ENCODE measurements around the gene GHRH. TPM values are rescaled to one million over a fixed set of nuclear protein-coding genes. Genes with fewer than 3 reads are reported as not detected.

The GHRH gene
- total RNA-seq, 1 donor from 2014 or later = not detected

DNA sequence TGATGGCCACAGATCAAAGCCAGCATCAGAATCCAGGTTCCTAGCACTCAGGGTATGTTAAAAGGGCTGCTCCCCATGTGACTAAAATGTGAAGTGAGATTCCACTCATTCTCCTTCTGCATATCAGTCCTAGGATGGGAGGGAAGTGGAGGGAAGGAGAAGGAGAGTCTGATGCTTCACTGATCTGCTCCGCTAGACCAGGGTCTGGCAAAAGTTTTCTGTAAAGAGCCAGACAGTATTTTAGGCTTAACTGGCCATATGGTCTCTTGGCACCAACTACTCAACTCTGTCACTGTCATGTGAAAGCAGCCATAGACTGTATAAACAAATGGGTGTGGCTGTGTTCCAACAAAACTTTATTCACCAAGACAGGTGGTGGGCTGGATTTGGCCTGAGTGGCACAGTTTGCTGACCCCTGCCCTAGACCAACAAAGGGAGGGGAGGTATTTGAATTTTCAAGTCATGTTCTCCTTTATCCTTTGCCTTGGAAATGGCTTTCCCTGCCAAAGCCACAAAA lies 22.6 kb downstream of the GHRH start:
- FAIRE-seq (no peak), DNase-seq (ENCODE audit: low read depth) (no peak)
- Histone ChIP-seq H3K27me3 (ENCODE audit: control insufficient read depth, insufficient read depth, low read length) (no peaks in the 10 kb centered on the region), H3K4me3 (ENCODE audit: low read depth, low read length) (no peak overlapping the region), H3K36me3 (ENCODE audit: control insufficient read depth, insufficient read depth, low read length) (peaks cover 39% of the 10 kb centered on the region)
- TF ChIP-seq, protein P1, sequence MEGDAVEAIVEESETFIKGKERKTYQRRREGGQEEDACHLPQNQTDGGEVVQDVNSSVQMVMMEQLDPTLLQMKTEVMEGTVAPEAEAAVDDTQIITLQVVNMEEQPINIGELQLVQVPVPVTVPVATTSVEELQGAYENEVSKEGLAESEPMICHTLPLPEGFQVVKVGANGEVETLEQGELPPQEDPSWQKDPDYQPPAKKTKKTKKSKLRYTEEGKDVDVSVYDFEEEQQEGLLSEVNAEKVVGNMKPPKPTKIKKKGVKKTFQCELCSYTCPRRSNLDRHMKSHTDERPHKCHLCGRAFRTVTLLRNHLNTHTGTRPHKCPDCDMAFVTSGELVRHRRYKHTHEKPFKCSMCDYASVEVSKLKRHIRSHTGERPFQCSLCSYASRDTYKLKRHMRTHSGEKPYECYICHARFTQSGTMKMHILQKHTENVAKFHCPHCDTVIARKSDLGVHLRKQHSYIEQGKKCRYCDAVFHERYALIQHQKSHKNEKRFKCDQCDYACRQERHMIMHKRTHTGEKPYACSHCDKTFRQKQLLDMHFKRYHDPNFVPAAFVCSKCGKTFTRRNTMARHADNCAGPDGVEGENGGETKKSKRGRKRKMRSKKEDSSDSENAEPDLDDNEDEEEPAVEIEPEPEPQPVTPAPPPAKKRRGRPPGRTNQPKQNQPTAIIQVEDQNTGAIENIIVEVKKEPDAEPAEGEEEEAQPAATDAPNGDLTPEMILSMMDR (IDR thresholded peaks at IDR 0.05; ENCODE audit: insufficient read depth, low read length, severe bottlenecking) = no peak

DNA sequence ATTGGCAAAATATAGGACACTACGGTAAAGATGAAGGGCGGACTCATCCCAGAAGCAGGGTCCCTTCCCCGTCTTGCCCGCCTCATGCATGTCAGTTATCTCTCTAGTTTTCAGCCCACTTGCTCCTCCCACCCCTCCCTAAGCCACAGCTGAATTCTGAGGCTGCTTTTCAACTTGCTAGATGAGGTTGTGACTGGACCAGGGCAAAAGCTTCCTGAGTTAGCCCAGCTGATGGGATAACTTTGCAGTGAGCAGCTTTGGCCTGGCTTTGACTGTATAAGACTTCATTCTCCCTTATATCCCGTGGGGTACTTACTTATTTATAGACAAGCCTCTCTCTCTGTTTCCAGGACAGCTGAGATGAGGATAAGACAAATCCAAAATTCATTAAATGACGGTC lies 23.2 kb downstream of the GHRH start:
- no peak for DNase-seq (ENCODE audit: low read depth)
- TF ChIP-seq, protein P1 (IDR thresholded peaks at IDR 0.05; ENCODE audit: insufficient read depth, low read length, severe bottlenecking) = no peak
- Histone ChIP-seq H3K36me3 (ENCODE audit: control insufficient read depth, insufficient read depth, low read length) (peaks cover 41% of the 10 kb centered on the region), H3K27me3 (ENCODE audit: control insufficient read depth, insufficient read depth, low read length) (no peaks in the 10 kb centered on the region), H3K4me3 (ENCODE audit: low read depth, low read length) (no peak overlapping the region)
- FAIRE-seq = no peak

DNA sequence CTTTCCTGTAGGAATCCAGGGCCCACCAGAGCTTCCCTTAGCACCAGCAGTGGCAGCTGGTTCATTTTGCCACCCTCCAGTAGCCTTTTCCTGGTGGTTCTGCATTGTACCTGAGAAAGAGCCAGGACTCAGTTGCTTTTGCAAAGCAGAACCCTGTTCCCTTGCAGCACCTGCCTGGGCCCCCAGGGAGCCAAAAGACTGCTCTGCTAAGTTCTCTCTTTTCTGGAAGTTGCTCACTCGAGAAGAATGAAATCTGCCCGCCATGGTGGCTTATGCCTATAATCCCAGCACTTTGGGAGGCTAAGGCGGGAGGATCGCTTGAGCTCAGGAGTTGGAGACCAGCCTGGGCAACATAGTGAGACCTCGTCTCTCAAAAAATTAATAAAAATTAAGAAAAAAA lies 24.0 kb downstream of the GHRH start:
- FAIRE-seq (no peak), DNase-seq (ENCODE audit: low read depth) (no peak)
- H3K36me3 ChIP-seq (ENCODE audit: control insufficient read depth, insufficient read depth, low read length) = peaks cover 40% of the 10 kb centered on the region
- TF ChIP-seq, protein P1 (IDR thresholded peaks at IDR 0.05; ENCODE audit: insufficient read depth, low read length, severe bottlenecking) = no peak
- no peaks in the 10 kb centered on the region for H3K27me3 ChIP-seq (ENCODE audit: control insufficient read depth, insufficient read depth, low read length)
- H3K4me3 ChIP-seq (ENCODE audit: low read depth, low read length) = no peak overlapping the region

DNA sequence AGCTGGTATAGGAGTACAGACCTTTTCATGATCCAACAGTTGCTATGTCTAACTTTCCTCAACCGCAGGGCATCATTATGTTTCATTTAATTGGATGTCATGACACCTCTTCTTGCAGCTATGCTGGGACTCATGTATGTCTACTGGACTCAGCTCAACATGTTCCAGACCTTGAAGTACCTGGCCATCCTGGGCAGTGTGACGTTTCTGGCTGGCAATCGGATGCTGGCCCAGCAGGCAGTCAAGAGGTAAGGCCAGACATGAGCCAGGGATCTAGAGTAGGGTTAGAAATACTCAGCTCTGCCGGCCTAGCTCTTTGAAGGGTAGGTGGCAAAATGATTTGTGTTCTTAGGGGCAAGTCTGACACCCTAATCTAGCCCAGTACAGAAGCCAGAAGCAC lies 25.2 kb downstream of the GHRH start:
- Histone ChIP-seq H3K36me3 (ENCODE audit: control insufficient read depth, insufficient read depth, low read length) (peaks cover 44% of the 10 kb centered on the region), H3K27me3 (ENCODE audit: control insufficient read depth, insufficient read depth, low read length) (no peaks in the 10 kb centered on the region), H3K4me3 (ENCODE audit: low read depth, low read length) (no peak overlapping the region)
- TF ChIP-seq, protein P1 (IDR thresholded peaks at IDR 0.05; ENCODE audit: insufficient read depth, low read length, severe bottlenecking) = no peak
- FAIRE-seq (no peak), DNase-seq (ENCODE audit: low read depth) (no peak)

DNA sequence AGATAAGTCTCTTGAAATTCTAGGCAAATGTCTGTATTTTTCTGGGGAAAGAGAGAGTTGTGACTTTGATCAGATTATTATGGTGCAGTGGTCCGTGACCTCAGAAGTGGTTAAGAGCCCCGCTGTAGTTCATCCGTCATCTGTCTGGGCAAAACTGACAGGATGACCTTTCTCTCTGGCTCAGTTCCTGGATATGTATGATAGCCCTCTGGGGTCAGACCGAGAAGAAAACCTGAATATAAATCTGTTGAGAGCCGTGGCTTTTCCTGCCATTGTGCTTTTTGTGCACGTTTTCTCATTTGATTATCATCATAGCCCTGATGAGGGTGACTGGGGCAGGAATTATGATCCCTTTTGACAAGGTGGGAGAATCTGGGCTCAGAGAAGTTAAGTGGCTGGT lies 26.5 kb downstream of the GHRH start:
- TF ChIP-seq, protein P1 (IDR thresholded peaks at IDR 0.05; ENCODE audit: insufficient read depth, low read length, severe bottlenecking) = no peak
- peaks cover 47% of the 10 kb centered on the region for H3K36me3 ChIP-seq (ENCODE audit: control insufficient read depth, insufficient read depth, low read length)
- H3K4me3 ChIP-seq (ENCODE audit: low read depth, low read length) = no peak overlapping the region
- no peaks in the 10 kb centered on the region for H3K27me3 ChIP-seq (ENCODE audit: control insufficient read depth, insufficient read depth, low read length)
- FAIRE-seq = no peak
- no peak for DNase-seq (ENCODE audit: low read depth)

DNA sequence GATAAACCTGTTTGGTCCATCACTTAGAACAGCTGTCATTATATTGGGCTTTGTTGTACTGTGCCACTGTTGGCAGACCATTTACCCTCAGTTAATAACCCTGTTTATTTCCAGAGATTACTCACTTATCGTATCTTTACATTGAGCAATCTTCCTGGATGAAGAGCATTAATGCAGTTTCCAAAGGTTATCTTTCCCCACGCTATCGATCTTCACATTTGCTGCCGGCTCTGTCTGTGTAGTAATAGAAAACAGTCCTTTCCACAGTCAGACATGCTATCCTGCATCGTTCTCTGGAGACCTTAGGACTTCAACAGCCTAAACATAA lies 27.4 kb downstream of the GHRH start:
- no peak for FAIRE-seq
- DNase-seq (ENCODE audit: low read depth) = no peak
- Histone ChIP-seq H3K4me3 (ENCODE audit: low read depth, low read length) (no peak overlapping the region), H3K36me3 (ENCODE audit: control insufficient read depth, insufficient read depth, low read length) (peaks cover 49% of the 10 kb centered on the region), H3K27me3 (ENCODE audit: control insufficient read depth, insufficient read depth, low read length) (no peaks in the 10 kb centered on the region)
- TF ChIP-seq, protein P1 (IDR thresholded peaks at IDR 0.05; ENCODE audit: insufficient read depth, low read length, severe bottlenecking) = no peak
